ENCODE data around the gene CAPN11.

DNA sequence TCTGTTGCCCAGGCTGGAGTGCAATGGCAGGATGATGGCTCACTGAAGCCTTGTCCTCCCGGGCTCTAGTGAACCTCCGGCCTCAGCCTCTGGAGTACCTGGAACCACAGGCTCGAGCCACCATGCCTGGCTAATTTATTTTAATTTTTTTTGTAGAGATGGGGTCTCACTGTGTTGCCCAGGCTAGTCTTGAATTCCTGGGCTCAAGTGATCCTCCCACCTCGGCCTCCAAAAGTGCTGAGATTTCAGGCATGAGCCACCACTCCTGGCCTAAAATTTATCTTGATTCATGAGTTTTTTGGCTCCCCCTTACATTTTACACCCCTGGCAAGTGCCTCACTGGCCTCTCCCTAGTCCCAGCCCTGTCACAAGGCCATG, 62.3 kb downstream of the CAPN11 start:
- TF ChIP-seq CTCF (IDR thresholded peaks at IDR 0.05) (no peak), POLR2A (IDR thresholded peaks at IDR 0.05) (no peak)
